Mesothelial cell of epicardium (in vitro differentiated cells): ENCODE results near the gene KCNK6. TPM values are rescaled to one million over a fixed set of nuclear protein-coding genes. Genes with fewer than 3 reads are reported as not detected.

ENCODE experiments used
- DNase-seq, 2 experiments: peaks; one replicate each; pipeline ENCODE4 v3.0.0; 2021; ENCODE audit warnings: low spot score in 2 of 2; ENCODE audit not compliant: unreplicated experiment in 2 of 2
- H3K27ac Mint-ChIP-seq: 2 replicates; pipeline ENCODE4 v1.8.0; 2021; ENCODE audit warnings: mixed read lengths
- H3K27me3 Mint-ChIP-seq: 2 replicates; pipeline ENCODE4 v1.8.0; 2021; ENCODE audit warnings: low read depth, mixed read lengths
- H3K36me3 Mint-ChIP-seq: 2 replicates; pipeline ENCODE4 v1.8.0; 2021; ENCODE audit warnings: mixed read lengths
- H3K4me1 Mint-ChIP-seq: 2 replicates; pipeline ENCODE4 v1.8.0; 2021; ENCODE audit warnings: mixed read lengths
- H3K4me3 Mint-ChIP-seq: 2 replicates; pipeline ENCODE4 v1.8.0; 2021; ENCODE audit warnings: mild to moderate bottlenecking, moderate library complexity, mixed read lengths
- H3K9me3 Mint-ChIP-seq: 2 replicates; pipeline ENCODE4 v1.8.0; 2021; ENCODE audit warnings: mixed read lengths
- total RNA-seq: library from RNA; stranded (reverse); gene quantifications from 3 replicates; pipeline ENCODE4 v1.2.1, GENCODE V29; 2021
- TF ChIP-seq, protein P1 (sequence below): fragments of 200-600 bp; sonication (generic); IDR thresholded peaks from one replicate; pipeline ENCODE4 v1.5.0; 2021; ENCODE audit warnings: antibody characterized with exemption; ENCODE audit not compliant: unreplicated experiment

The KCNK6 gene
- total RNA-seq, 1 donor from 2014 or later = 2.9 TPM

- H3K27ac Mint-ChIP-seq = no peak overlapping the region
- TF ChIP-seq, protein P1, sequence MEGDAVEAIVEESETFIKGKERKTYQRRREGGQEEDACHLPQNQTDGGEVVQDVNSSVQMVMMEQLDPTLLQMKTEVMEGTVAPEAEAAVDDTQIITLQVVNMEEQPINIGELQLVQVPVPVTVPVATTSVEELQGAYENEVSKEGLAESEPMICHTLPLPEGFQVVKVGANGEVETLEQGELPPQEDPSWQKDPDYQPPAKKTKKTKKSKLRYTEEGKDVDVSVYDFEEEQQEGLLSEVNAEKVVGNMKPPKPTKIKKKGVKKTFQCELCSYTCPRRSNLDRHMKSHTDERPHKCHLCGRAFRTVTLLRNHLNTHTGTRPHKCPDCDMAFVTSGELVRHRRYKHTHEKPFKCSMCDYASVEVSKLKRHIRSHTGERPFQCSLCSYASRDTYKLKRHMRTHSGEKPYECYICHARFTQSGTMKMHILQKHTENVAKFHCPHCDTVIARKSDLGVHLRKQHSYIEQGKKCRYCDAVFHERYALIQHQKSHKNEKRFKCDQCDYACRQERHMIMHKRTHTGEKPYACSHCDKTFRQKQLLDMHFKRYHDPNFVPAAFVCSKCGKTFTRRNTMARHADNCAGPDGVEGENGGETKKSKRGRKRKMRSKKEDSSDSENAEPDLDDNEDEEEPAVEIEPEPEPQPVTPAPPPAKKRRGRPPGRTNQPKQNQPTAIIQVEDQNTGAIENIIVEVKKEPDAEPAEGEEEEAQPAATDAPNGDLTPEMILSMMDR = no peak
- peaks cover 4% of the 10 kb centered on the region for H3K4me1 Mint-ChIP-seq
- H3K36me3 Mint-ChIP-seq = peaks cover 3% of the 10 kb centered on the region
- DNase-seq = no peak
- H3K4me3 Mint-ChIP-seq = no peak overlapping the region
- H3K27me3 Mint-ChIP-seq = no peaks in the 10 kb centered on the region
- H3K9me3 Mint-ChIP-seq = no peaks in the 10 kb centered on the region
These were observed 12.0 kb upstream of the KCNK6 start for GRCh38 chr19:38307597-38307996.

- H3K4me3 Mint-ChIP-seq = no peak overlapping the region
- peaks cover 4% of the 10 kb centered on the region for H3K4me1 Mint-ChIP-seq
- TF ChIP-seq, protein P1 = no peak
- peaks cover 3% of the 10 kb centered on the region for H3K36me3 Mint-ChIP-seq
- no peak for DNase-seq
- H3K27ac Mint-ChIP-seq = no peak overlapping the region
- H3K27me3 Mint-ChIP-seq = no peaks in the 10 kb centered on the region
- no peaks in the 10 kb centered on the region for H3K9me3 Mint-ChIP-seq
These were observed 11.5 kb upstream of the KCNK6 start for GRCh38 chr19:38308006-38308766.

- Mint-ChIP-seq H3K9me3 (no peaks in the 10 kb centered on the region), H3K36me3 (peaks cover 3% of the 10 kb centered on the region), H3K27me3 (no peaks in the 10 kb centered on the region), H3K4me1 (peaks cover 6% of the 10 kb centered on the region), H3K4me3 (no peak overlapping the region), H3K27ac (no peak overlapping the region)
- no peak for DNase-seq
- TF ChIP-seq, protein P1 = no peak
These were observed 10.6 kb upstream of the KCNK6 start for GRCh38 chr19:38308926-38309614.

- no peaks in the 10 kb centered on the region for H3K9me3 Mint-ChIP-seq
- H3K4me1 Mint-ChIP-seq = peaks cover 3% of the 10 kb centered on the region
- H3K27ac Mint-ChIP-seq = no peak overlapping the region
These were observed 9.9 kb upstream of the KCNK6 start for GRCh38 chr19:38309615-38310278.

DNA sequence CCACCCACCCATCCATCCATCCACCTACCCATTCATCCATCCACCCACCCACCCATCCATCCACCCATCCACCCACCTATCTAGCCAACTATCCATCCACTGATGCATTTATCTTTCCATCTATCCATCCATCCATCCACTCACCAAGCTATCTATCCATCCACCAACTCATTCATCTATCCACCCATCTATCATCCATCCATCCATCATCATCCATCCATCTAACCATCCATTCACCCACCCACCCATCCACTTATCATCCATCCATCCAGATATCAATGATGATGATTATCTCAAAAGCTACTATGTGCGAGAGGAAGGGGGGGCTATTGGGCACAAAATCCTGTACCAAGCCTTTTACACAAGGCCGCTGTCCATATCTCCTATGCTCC, 9.4 kb upstream of the KCNK6 start:
- peaks cover 3% of the 10 kb centered on the region for H3K4me1 Mint-ChIP-seq

More at GRCh38 chr19:38309615-38310278, 9.9 kb upstream of the KCNK6 start:
- Mint-ChIP-seq H3K27me3 (no peaks in the 10 kb centered on the region), H3K4me3 (no peak overlapping the region), H3K36me3 (peaks cover 3% of the 10 kb centered on the region)
- TF ChIP-seq, protein P1 = no peak
- no peak for DNase-seq

More for the DNA sequence above, 9.4 kb upstream of the KCNK6 start:
- H3K9me3 Mint-ChIP-seq = no peaks in the 10 kb centered on the region
- TF ChIP-seq, protein P1 = no peak
- H3K27ac Mint-ChIP-seq = no peak overlapping the region
- DNase-seq = no peak
- H3K36me3 Mint-ChIP-seq = peaks cover 3% of the 10 kb centered on the region
- H3K27me3 Mint-ChIP-seq = no peaks in the 10 kb centered on the region
- no peak overlapping the region for H3K4me3 Mint-ChIP-seq
